Measurements from ENCODE around the gene MGAT1.

DNA sequence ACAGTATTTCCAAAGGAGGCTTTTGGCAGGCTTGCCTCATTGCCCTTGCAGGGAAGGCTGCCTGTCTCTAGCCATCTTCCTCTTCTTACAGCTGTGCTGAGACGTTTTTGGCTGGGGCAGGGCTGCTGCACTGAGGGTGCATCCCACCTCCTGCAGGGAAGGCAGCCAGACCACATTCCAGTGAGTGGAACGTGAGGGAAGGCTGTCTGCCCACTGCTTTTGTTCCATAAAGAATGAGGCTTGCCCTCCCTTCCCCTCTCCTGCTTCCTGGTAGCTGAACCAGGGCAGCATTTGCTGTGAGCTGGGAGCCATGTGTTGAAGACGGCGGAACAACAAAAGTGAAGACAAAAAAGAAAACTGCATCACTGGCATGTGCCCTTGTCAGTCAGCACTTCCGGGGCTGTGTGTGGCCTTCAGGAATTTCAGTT lies 16.8 kb downstream of the MGAT1 start:
- TF ChIP-seq POLR2A (IDR thresholded peaks at IDR 0.05; ENCODE audit: low read depth, low read length) (no peak), TAF1 (IDR thresholded peaks at IDR 0.05; ENCODE audit: borderline replicate concordance, low read depth, low read length) (no peak)

All from GM12892 (cell line).